ENCODE results near the gene GZF1.

- no peak for TF ChIP-seq POLR2AphosphoS5 (IDR thresholded peaks at IDR 0.05)
- no peak for TF ChIP-seq CTCF (IDR thresholded peaks at IDR 0.05)
These were observed 29.8 kb downstream of the GZF1 start for GRCh38 chr20:23391707-23392310.

Data from esophagus muscularis mucosa (tissue), 3 donors.